SU-DHL-6 (cell line): Measurements from ENCODE around the gene DNAI2.

Source experiments
- H2AFZ ChIP-seq: fragments of 200-600 bp; sonication (generic); 2 replicates; pipeline ENCODE4 v1.6.1; 2014; ENCODE audit warnings: low read depth, mild to moderate bottlenecking, moderate library complexity, mixed read lengths, antibody characterized with exemption, low read length; ENCODE audit not compliant: severe bottlenecking
- H3F3A ChIP-seq: fragments of 200-600 bp; shearing (Covaris generic); 2 replicates; pipeline ENCODE4 v1.6.0; 2016; ENCODE audit warnings: antibody characterized with exemption, mild to moderate bottlenecking; ENCODE audit not compliant: insufficient read depth
- H3K27ac ChIP-seq: fragments of 200-600 bp; sonication (generic); 2 replicates; pipeline ENCODE4 v1.5.1; 2016; ENCODE audit warnings: low read depth, mild to moderate bottlenecking, low read length, moderate library complexity, mixed read lengths
- H3K27me3 ChIP-seq: fragments of 200-600 bp; sonication (generic), shearing (Covaris generic); 2 replicates; pipeline ENCODE4 v1.6.0; 2014; ENCODE audit warnings: mild to moderate bottlenecking, low read length
- H3K36me3 ChIP-seq: fragments of 200-600 bp; sonication (generic); 2 replicates; pipeline ENCODE4 v1.6.1; 2014; ENCODE audit warnings: mild to moderate bottlenecking, low read length, mixed read lengths
- H3K4me2 ChIP-seq: fragments of 300-600, 200-600 bp; shearing (Covaris generic), sonication (generic); 2 replicates; pipeline ENCODE4 v1.6.0; 2014; ENCODE audit warnings: low read length, low read depth, mild to moderate bottlenecking; ENCODE audit not compliant: poor library complexity, severe bottlenecking
- H3K4me3 ChIP-seq: fragments of 200-600 bp; sonication (generic); 2 replicates; pipeline ENCODE4 v1.5.1; 2014; ENCODE audit warnings: antibody characterized with exemption, low read length, mild to moderate bottlenecking, mixed read lengths; ENCODE audit not compliant: insufficient read depth, poor library complexity, severe bottlenecking
- H3K79me2 ChIP-seq: fragments of 200-600 bp; sonication (generic); 2 replicates; pipeline ENCODE4 v1.6.1; 2014; ENCODE audit warnings: mild to moderate bottlenecking, low read length, moderate library complexity; ENCODE audit not compliant: insufficient read depth
- H3K9ac ChIP-seq: fragments of 200-600 bp; sonication (generic); 2 replicates; pipeline ENCODE4 v1.7.0; 2014; ENCODE audit warnings: mild to moderate bottlenecking, low read length
- H3K9me2 ChIP-seq: fragments of 200-600 bp; sonication (generic); replicated peaks from 2 replicates; pipeline ENCODE4 v1.6.1; 2014; ENCODE audit warnings: low read length; ENCODE audit not compliant: insufficient read depth
- H3K9me3 ChIP-seq: fragments of 200-600 bp; sonication (generic); 2 replicates; pipeline ENCODE4 v1.6.1; 2014; ENCODE audit warnings: low read length, mixed read lengths; ENCODE audit not compliant: insufficient read depth
- H4K20me1 ChIP-seq: fragments of 200-600 bp; sonication (generic); 2 replicates; pipeline ENCODE4 v1.6.1; 2014; ENCODE audit warnings: low read depth, mild to moderate bottlenecking, antibody characterized with exemption, low read length, moderate library complexity, mixed read lengths
- CTCF ChIP-seq: fragments of 200-600 bp; sonication (generic); IDR thresholded peaks from one replicate; pipeline ENCODE4 v1.5.1; 2017; ENCODE audit warnings: antibody characterized with exemption, mild to moderate bottlenecking, low read length, moderate library complexity; ENCODE audit not compliant: insufficient read depth, poor library complexity, severe bottlenecking
- EZH2phosphoT487 ChIP-seq: fragments of 200-600 bp; sonication (generic), shearing (Covaris generic); conservative IDR thresholded peaks from 2 replicates; pipeline ENCODE4 v1.6.1; 2018; ENCODE audit warnings: mild to moderate bottlenecking, antibody characterized with exemption, low read length, moderate library complexity, mixed read lengths

DNAI2 gene

GRCh38 chr17:74288785-74289184 lies 14.8 kb downstream of the DNAI2 start:
- H3K9me3 ChIP-seq: no peaks in the 10 kb centered on the region
- H3F3A ChIP-seq: no peaks in the 10 kb centered on the region
- no peaks in the 10 kb centered on the region for H3K27me3 ChIP-seq
- TF ChIP-seq EZH2phosphoT487 (no peak), CTCF (no peak)
- H4K20me1 ChIP-seq: no peaks in the 10 kb centered on the region
- H3K4me2 ChIP-seq: no peak overlapping the region
- no peak overlapping the region for H3K27ac ChIP-seq
- H3K4me3 ChIP-seq: no peak overlapping the region
- no peak overlapping the region for H2AFZ ChIP-seq
- no peak overlapping the region for H3K9ac ChIP-seq
- H3K79me2 ChIP-seq: no peaks in the 10 kb centered on the region
- H3K9me2 ChIP-seq: no peaks in the 10 kb centered on the region
- H3K36me3 ChIP-seq: no peaks in the 10 kb centered on the region

GRCh38 chr17:74289688-74290087 lies 15.7 kb downstream of the DNAI2 start:
- Histone ChIP-seq H4K20me1 (no peaks in the 10 kb centered on the region), H3K4me3 (no peak overlapping the region), H3K9me2 (no peaks in the 10 kb centered on the region), H3K27me3 (no peaks in the 10 kb centered on the region), H3K27ac (no peak overlapping the region), H3K9me3 (no peaks in the 10 kb centered on the region), H3F3A (no peaks in the 10 kb centered on the region), H3K36me3 (no peaks in the 10 kb centered on the region), H3K9ac (no peak overlapping the region), H3K4me2 (no peak overlapping the region), H3K79me2 (no peaks in the 10 kb centered on the region), H2AFZ (no peak overlapping the region)
- TF ChIP-seq EZH2phosphoT487 (no peak), CTCF (no peak)

GRCh38 chr17:74290340-74290739 lies 16.3 kb downstream of the DNAI2 start:
- Histone ChIP-seq H3K9ac (no peak overlapping the region), H2AFZ (no peak overlapping the region), H3K9me3 (no peaks in the 10 kb centered on the region), H3K27ac (no peak overlapping the region), H3K27me3 (no peaks in the 10 kb centered on the region), H4K20me1 (no peaks in the 10 kb centered on the region), H3F3A (no peaks in the 10 kb centered on the region), H3K79me2 (no peaks in the 10 kb centered on the region), H3K9me2 (no peaks in the 10 kb centered on the region), H3K4me3 (no peak overlapping the region), H3K36me3 (no peaks in the 10 kb centered on the region), H3K4me2 (no peak overlapping the region)
- TF ChIP-seq CTCF: no peak
- no peak for TF ChIP-seq EZH2phosphoT487

GRCh38 chr17:74292495-74292894 lies 18.5 kb downstream of the DNAI2 start:
- Histone ChIP-seq H3K4me3 (no peak overlapping the region), H4K20me1 (no peaks in the 10 kb centered on the region), H2AFZ (no peak overlapping the region), H3K4me2 (no peak overlapping the region), H3K27ac (no peak overlapping the region), H3K79me2 (no peaks in the 10 kb centered on the region), H3K36me3 (no peaks in the 10 kb centered on the region), H3K9me2 (no peaks in the 10 kb centered on the region), H3K27me3 (no peaks in the 10 kb centered on the region), H3K9ac (no peak overlapping the region), H3K9me3 (no peaks in the 10 kb centered on the region), H3F3A (no peaks in the 10 kb centered on the region)
- no peak for TF ChIP-seq CTCF
- no peak for TF ChIP-seq EZH2phosphoT487
